DOHH2 (cell line): ENCODE data around the gene CABLES1.

ENCODE experiments used
- H3F3A ChIP-seq: fragments of 200-600 bp; sonication (generic), shearing (Covaris generic); 2 replicates; pipeline ENCODE4 v1.6.0; 2016; ENCODE audit warnings: antibody characterized with exemption, mild to moderate bottlenecking; ENCODE audit not compliant: control insufficient read depth, insufficient read depth
- H3K27ac ChIP-seq: fragments of 200-600 bp; sonication (generic); 2 replicates; pipeline ENCODE4 v1.5.1; 2014; ENCODE audit warnings: low read depth, mild to moderate bottlenecking, low read length, moderate library complexity
- H3K27me3 ChIP-seq: fragments of 200-600 bp; sonication (generic); 2 replicates; pipeline ENCODE4 v1.6.1; 2014; ENCODE audit warnings: mild to moderate bottlenecking, low read length, mixed read lengths; ENCODE audit not compliant: control insufficient read depth
- H3K36me3 ChIP-seq: fragments of 200-600 bp; sonication (generic); 2 replicates; pipeline ENCODE4 v1.6.1; 2014; ENCODE audit warnings: mild to moderate bottlenecking, low read length, moderate library complexity, mixed read lengths; ENCODE audit not compliant: control insufficient read depth
- H3K4me1 ChIP-seq: fragments of 200-600 bp; sonication (generic); 2 replicates; pipeline ENCODE4 v1.6.1; 2014; ENCODE audit warnings: mild to moderate bottlenecking, low read length, mixed read lengths; ENCODE audit not compliant: control insufficient read depth
- H3K4me2 ChIP-seq: fragments of 200-600 bp; sonication (generic); 2 replicates; pipeline ENCODE4 v1.6.0; 2014; ENCODE audit warnings: mild to moderate bottlenecking, low read length, moderate library complexity
- H3K4me3 ChIP-seq: fragments of 200-600 bp; sonication (generic); 2 replicates; pipeline ENCODE4 v1.5.1; 2014; ENCODE audit warnings: mild to moderate bottlenecking, low read length, mixed read lengths
- H3K79me2 ChIP-seq: fragments of 200-600 bp; sonication (generic); 2 replicates; pipeline ENCODE4 v1.6.1; 2014; ENCODE audit warnings: mild to moderate bottlenecking, low read length, mixed read lengths; ENCODE audit not compliant: control insufficient read depth
- H3K9me2 ChIP-seq: fragments of 200-600 bp; sonication (generic); replicated peaks from 2 replicates; pipeline ENCODE4 v1.6.1; 2014; ENCODE audit warnings: mild to moderate bottlenecking, low read length, mixed read lengths; ENCODE audit not compliant: control insufficient read depth
- H3K9me3 ChIP-seq: fragments of 200-600 bp; sonication (generic); 2 replicates; pipeline ENCODE4 v1.6.1; 2014; ENCODE audit warnings: antibody characterized with exemption, low read length, mixed read lengths; ENCODE audit not compliant: control insufficient read depth, insufficient read depth
- H4K20me1 ChIP-seq: fragments of 200-600 bp; sonication (generic); 2 replicates; pipeline ENCODE4 v1.6.0; 2014; ENCODE audit warnings: low read depth, mild to moderate bottlenecking, antibody characterized with exemption, low read length, moderate library complexity; ENCODE audit not compliant: control insufficient read depth, insufficient read depth
- EZH2phosphoT487 ChIP-seq: fragments of 200-600 bp; sonication (generic); IDR thresholded peaks from 2 replicates; pipeline ENCODE4 v1.6.1; 2017; ENCODE audit warnings: borderline replicate concordance, mild to moderate bottlenecking, antibody characterized with exemption, low read length, moderate library complexity, mixed read lengths
- TF ChIP-seq, protein P1 (sequence below): fragments of 200-600 bp; sonication (generic); IDR thresholded peaks from one replicate; pipeline ENCODE4 v1.5.1; 2014; ENCODE audit warnings: antibody characterized with exemption, mild to moderate bottlenecking, low read depth, low read length; ENCODE audit not compliant: poor library complexity, severe bottlenecking

The CABLES1 gene

DNA sequence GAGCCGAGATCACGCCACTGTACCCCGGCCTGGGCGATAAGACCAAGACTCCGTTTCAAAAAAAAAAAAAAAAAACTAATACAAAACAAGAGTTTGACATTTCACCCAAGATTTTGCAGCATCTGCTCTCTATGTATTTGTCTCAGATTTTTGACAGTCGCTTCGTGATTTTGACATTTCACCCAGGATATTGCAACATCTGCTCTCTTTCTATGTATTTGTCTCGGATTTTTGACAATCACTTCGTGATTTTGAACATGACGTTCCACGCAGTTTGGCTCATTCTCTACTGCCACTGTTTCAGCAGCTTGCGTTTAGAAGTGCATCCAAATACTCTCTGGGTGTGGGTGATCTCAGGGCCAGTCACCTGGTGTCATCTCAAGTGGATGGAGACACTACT, 108.5 kb downstream of the CABLES1 start:
- Histone ChIP-seq H3K4me1 (peaks cover 44% of the 10 kb centered on the region), H3K4me3 (no peak overlapping the region), H3K79me2 (no peaks in the 10 kb centered on the region), H3F3A (no peaks in the 10 kb centered on the region), H4K20me1 (no peaks in the 10 kb centered on the region), H3K9me3 (no peaks in the 10 kb centered on the region), H3K36me3 (no peaks in the 10 kb centered on the region), H3K27ac (no peak overlapping the region), H3K4me2 (no peak overlapping the region), H3K9me2 (no peaks in the 10 kb centered on the region), H3K27me3 (no peaks in the 10 kb centered on the region)
- TF ChIP-seq EZH2phosphoT487 = no peak
- TF ChIP-seq, protein P1, sequence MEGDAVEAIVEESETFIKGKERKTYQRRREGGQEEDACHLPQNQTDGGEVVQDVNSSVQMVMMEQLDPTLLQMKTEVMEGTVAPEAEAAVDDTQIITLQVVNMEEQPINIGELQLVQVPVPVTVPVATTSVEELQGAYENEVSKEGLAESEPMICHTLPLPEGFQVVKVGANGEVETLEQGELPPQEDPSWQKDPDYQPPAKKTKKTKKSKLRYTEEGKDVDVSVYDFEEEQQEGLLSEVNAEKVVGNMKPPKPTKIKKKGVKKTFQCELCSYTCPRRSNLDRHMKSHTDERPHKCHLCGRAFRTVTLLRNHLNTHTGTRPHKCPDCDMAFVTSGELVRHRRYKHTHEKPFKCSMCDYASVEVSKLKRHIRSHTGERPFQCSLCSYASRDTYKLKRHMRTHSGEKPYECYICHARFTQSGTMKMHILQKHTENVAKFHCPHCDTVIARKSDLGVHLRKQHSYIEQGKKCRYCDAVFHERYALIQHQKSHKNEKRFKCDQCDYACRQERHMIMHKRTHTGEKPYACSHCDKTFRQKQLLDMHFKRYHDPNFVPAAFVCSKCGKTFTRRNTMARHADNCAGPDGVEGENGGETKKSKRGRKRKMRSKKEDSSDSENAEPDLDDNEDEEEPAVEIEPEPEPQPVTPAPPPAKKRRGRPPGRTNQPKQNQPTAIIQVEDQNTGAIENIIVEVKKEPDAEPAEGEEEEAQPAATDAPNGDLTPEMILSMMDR = no peak

DNA sequence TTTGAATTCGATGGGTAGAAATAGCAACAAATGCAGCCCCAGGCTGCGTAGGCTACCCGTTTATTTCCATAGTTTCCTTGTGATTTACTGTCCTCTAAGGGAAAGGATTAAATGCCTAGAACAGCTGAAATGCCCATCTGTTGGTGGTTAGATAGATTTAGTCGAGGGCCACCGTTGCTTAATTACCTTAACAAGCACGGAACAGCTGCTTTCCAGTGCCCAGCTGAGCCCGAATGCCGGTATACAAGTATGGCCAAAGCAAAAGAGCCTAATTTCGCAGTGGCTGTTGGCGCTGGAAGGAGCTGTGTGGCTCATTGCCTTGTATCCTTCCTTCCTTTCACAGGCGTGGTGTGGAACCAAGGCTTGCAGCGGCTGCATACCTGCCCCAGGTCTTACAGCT, 109.1 kb downstream of the CABLES1 start:
- H4K20me1 ChIP-seq = no peaks in the 10 kb centered on the region
- no peak overlapping the region for H3K27ac ChIP-seq
- no peaks in the 10 kb centered on the region for H3K36me3 ChIP-seq
- no peaks in the 10 kb centered on the region for H3K9me3 ChIP-seq
- TF ChIP-seq EZH2phosphoT487 = no peak
- TF ChIP-seq, protein P1 = no peak
- no peak overlapping the region for H3K4me3 ChIP-seq
- no peaks in the 10 kb centered on the region for H3F3A ChIP-seq
- no peak overlapping the region for H3K4me2 ChIP-seq
- H3K9me2 ChIP-seq = no peaks in the 10 kb centered on the region
- H3K27me3 ChIP-seq = no peaks in the 10 kb centered on the region
- H3K79me2 ChIP-seq = no peaks in the 10 kb centered on the region
- peaks cover 38% of the 10 kb centered on the region for H3K4me1 ChIP-seq

DNA sequence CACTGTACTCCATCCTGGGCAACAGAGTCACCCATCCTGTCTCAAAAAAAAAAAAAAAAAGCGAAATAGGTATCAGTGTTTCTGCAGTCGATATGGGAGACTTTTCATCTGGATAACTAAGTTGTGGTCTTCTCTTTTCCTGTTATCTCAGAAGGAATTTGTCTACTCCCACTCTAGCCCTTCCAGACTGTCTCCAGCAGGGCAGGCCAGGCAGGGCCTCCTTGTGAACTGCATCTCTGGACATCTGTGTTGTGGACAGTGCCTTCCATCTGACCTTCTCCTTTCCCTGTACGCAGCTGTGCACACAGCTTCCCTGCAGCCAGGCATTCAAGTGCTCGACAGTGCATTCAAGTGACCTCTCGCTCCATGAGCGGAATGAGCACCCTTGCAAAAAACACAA, 110.2 kb downstream of the CABLES1 start:
- Histone ChIP-seq H3K4me3 (no peak overlapping the region), H3K4me1 (peaks cover 28% of the 10 kb centered on the region)

More for the DNA sequence above, 110.2 kb downstream of the CABLES1 start:
- Histone ChIP-seq H3F3A (no peaks in the 10 kb centered on the region), H3K9me2 (no peaks in the 10 kb centered on the region), H3K9me3 (no peaks in the 10 kb centered on the region), H3K36me3 (no peaks in the 10 kb centered on the region), H4K20me1 (no peaks in the 10 kb centered on the region), H3K27ac (no peak overlapping the region), H3K27me3 (no peaks in the 10 kb centered on the region), H3K79me2 (no peaks in the 10 kb centered on the region), H3K4me2 (no peak overlapping the region)
- TF ChIP-seq, protein P1 = no peak
- TF ChIP-seq EZH2phosphoT487 = no peak
